HG03139 (cell line): ENCODE data around the gene SLC39A5.
"Not testable (repeated sequence)": the region's sequence is repeated elsewhere in the genome, so short reads cannot be mapped to it uniquely, and the experiment has no call there.

Experiments used
- ATAC-seq: cut with Tn5 transposase; IDR thresholded peaks from one replicate; pipeline ENCODE4 v1.9.1; 2021; ENCODE audit not compliant: unreplicated experiment

Gene SLC39A5

DNA sequence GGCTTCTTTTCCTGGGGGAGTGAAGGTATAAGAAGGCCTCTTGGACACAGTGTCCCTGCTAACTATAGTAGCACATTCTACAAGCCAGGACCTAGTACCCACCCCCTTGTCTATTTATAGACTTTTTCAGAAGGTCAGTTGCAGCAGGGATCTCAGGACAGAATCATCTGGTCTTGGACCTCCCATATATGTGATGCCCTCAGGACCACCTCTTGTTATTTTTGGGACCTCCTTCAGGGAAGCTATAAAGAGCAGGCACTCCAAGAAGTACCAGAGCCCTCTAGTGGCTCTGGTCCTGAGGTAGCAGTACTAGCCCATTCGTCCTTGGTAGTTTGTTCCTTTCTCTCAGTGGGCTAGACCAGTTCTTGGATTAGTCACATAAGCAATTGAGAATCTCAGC is 41.2 kb downstream of the SLC39A5 start:
- no peak for ATAC-seq

DNA sequence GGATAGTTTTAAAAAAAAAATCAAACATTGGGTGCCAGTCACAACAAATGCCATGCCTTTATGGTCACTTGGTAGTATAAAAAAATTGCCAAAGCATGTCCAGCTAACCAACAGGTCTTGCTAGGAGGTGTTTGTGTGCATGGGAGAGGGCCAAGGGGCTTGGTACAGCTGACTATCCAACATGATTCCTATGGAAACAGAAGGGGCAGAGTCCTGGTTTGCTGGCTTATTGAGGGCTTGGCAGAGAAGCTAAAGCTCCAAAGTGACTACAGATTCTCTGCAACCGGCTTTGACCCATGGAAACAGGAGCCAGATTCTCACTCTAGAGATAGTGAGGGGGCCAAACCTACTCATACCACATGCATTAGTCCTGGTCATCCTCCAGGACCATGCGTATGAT is 42.6 kb downstream of the SLC39A5 start:
- ATAC-seq = not testable (repeated sequence)

DNA sequence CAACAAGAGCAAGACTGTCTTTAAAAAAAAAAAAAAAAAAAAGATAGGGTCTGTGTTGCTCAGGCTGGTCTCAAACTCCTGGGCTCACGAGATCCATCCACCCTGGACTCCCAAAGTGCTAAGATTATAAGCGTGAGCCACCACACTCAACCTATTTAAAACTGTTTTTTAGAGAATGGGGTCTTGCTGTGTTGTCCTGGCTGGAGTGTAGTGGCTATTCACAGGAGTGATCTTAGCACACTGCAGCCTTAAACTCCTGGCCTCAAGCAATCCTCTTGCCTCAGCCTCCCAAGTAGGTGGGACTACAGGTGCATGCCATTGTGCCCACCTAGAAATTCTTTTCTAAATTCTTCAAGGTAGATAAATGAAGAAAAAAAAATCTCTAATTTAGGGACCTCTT is 44.4 kb downstream of the SLC39A5 start:
- no peak for ATAC-seq

DNA sequence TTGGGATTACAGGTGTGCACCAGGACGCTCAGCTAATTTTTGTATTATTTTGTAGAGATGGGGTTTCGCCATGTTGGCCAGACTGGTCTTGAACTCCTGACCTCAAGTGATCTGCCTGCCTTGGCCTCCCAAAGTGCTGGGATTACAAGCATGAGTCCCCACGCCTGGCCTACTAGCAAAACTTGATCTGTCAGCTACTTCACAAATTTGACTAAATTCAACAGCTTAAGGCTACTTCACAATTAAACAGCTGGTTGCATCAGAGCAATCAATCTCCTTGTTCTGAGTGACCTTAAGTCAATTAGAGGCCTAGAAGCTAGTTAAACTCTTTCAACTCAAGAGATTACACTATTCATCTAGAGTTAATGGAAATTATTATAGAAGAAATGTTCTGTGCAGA is 49.1 kb downstream of the SLC39A5 start:
- ATAC-seq = no peak

DNA sequence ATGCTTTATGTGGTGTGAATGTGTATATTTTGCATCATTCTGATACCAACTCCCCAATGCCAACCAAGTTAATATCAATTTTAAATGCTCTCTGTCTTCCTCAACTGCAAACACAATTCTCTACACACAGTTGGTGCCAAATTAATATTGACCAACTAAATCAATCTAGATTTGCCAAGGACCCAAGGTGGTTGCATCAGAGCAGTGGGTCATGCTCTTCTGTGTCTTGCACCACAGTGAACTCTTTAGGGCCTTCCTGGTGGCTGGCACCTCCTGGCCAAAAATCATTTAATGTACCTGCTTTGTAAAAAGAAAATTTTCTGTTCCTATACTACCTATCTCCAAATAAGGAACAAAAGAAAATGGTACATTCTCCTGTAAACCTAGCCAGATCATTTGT is 51.0 kb downstream of the SLC39A5 start:
- ATAC-seq = no peak

DNA sequence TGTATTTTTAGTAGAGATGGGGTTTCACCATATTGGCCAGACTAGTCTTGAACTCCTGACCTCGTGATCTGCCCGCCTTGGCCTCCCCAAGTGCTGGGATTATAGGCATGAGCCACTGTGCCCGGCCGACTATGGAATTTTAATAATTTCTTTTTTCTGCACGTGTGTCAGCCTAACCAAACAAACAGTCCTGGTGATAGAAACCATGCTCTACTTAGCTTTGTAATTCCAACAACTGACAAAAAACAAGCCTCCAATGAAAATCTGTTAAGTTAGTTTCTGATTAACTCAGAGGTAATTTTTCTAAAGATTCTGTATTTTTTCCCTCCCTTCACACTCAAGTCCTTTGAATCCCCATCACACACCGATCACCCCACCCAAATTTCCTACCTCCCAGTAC is 52.2 kb downstream of the SLC39A5 start:
- no peak for ATAC-seq

DNA sequence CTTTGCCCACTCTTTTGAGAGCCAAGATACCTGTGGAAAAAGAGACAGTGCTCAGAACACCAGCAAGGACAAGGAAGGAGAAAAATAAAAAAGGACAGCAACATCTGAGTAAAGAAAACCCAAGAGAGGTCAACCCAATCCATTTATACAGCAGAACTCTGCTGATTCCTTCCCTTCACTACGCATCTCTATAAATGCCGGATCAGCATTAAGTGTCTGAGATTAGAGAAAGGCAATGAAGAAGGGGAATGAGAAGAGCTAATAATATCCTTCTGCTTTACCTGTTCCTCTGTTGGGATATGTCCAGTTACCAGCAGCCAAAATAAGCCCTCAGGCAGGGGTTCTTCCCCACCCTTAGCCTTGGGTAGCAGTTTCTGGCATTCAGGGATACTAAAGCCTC is 52.7 kb downstream of the SLC39A5 start:
- ATAC-seq = no peak

DNA sequence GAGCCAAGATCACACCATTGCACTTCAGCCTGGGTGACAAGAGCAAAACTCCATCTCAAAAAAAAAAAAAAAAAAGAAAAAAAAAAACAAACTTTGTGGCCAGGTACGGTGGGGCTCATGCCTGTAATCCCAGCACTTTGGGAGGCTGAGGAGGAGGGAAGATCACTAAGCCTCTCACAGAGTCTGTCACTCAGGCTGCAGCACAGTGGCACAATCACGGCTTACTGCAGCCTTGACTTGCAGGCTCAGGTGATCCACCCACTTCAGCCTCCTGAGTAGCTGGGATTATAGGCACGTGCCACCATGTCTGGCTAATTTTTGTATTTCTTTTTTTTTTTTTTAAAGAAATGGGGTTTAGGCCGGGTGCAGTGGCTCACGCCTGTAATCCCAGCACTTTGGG is 54.4 kb downstream of the SLC39A5 start:
- not testable (repeated sequence) for ATAC-seq

DNA sequence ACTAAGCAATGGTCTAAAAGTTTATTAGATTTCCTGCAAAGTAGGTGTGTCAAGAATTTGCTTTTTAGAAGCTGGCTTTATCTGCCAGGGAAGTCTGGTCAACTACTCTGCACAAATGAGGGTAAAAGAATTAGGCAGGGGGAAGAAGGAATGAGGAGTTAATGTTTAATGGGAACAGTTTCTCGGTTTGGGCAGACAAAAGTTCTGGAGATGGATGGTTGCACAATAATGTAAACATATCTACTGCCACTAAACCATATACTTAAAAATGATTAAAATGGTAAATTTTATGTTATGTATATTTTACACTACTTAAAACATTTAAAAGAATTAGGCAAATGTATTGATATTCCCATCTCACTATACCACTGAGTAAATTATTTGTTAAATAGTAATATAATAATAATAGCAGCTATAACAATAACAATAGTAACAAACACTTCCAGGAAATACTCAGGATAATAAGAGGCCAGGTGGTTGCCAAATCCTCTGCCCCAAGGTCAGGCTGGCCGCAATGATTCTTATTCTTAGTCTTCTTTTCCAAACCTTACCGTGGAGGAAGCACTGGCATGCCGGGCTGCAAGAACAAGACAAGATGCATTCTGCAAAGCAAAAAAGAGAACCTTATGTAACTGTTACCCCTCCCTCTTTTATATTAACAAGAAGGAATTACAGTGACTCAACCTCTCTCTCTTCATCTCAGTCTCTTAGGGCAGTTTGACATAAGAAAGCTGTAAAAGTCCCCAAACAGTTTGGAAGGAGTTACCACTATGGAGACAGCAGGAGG is 56.4 kb downstream of the SLC39A5 start:
- ATAC-seq = no peak
